H1 (cell line): ENCODE data around the gene MCM7. TPM values are rescaled to one million over a fixed set of nuclear protein-coding genes. Genes with fewer than 3 reads are reported as not detected.
A peak's percentile ranks its signal among the peaks of the same experiment; 100 is the strongest.

Experiments
- ASH2L ChIP-seq: fragments of 200-600, 300-600 bp; sonication (generic); IDR thresholded peaks from one replicate; pipeline ENCODE4 v1.7.1; 2017; ENCODE audit warnings: low read length
- BCL11A ChIP-seq, 2 experiments: IDR thresholded peaks; one replicate each; pipeline ENCODE4 v1.6.1; 2011; ENCODE audit warnings: low read depth in 2 of 2, low read length in 2 of 2, mild to moderate bottlenecking in 2 of 2
- CHD2 ChIP-seq: IDR thresholded peaks from 2 replicates; pipeline ENCODE4 v1.6.1; 2012; ENCODE audit warnings: low read length, improper control_type of control experiment
- EGR1 ChIP-seq: IDR thresholded peaks from 2 replicates; pipeline ENCODE4 v1.6.1; 2011; ENCODE audit warnings: low read depth, low read length, borderline replicate concordance
- GABPA ChIP-seq: IDR thresholded peaks from 2 replicates; pipeline ENCODE4 v1.6.1; 2011; ENCODE audit warnings: mild to moderate bottlenecking, low read length, moderate library complexity, borderline replicate concordance; ENCODE audit not compliant: insufficient read depth
- HDAC6 ChIP-seq: IDR thresholded peaks from one replicate; pipeline ENCODE4 v1.7.1; 2012; ENCODE audit warnings: low read depth, mild to moderate bottlenecking, inconsistent platforms, low read length, moderate library complexity
- JUND ChIP-seq: IDR thresholded peaks from 2 replicates; pipeline ENCODE4 v1.6.1; 2011; ENCODE audit warnings: mild to moderate bottlenecking, improper control_type of control experiment, low read length
- MAFK ChIP-seq: IDR thresholded peaks from 2 replicates; pipeline ENCODE4 v1.6.1; 2012; ENCODE audit warnings: low read depth, mild to moderate bottlenecking, improper control_type of control experiment, low read length
- POLR2A ChIP-seq, 2 experiments: IDR thresholded peaks; 1 replicate in 1 of 2; 2 replicates in 1 of 2; pipeline ENCODE4 v1.6.1; 2011; ENCODE audit warnings: low read depth in 2 of 2, low read length in 2 of 2, mild to moderate bottlenecking in 2 of 2; ENCODE audit errors: control extremely low read depth in 1 of 2
- RAD21 ChIP-seq, 2 experiments: IDR thresholded peaks in 1 of 2; conservative IDR thresholded peaks in 1 of 2; 2 replicates each; pipeline ENCODE4 v1.6.1; 2011; ENCODE audit warnings: low read depth in 2 of 2, low read length in 2 of 2, improper control_type of control experiment in 1 of 2, inconsistent platforms in 1 of 2, mild to moderate bottlenecking in 1 of 2, moderate library complexity in 1 of 2
- RBBP5 ChIP-seq: IDR thresholded peaks from 2 replicates; pipeline ENCODE4 v1.7.1; 2012; ENCODE audit warnings: low read depth, mild to moderate bottlenecking, inconsistent platforms, low read length, moderate library complexity, borderline replicate concordance
- RFX5 ChIP-seq: IDR thresholded peaks from 2 replicates; pipeline ENCODE4 v1.6.1; 2011; ENCODE audit warnings: low read depth, low read length, improper control_type of control experiment, borderline replicate concordance
- RNF2 ChIP-seq: fragments of 200-900, 300-1000 bp; sonication (generic); IDR thresholded peaks from 2 replicates; pipeline ENCODE4 v1.7.1; 2016; ENCODE audit warnings: borderline replicate concordance, low read depth, mild to moderate bottlenecking, antibody characterized with exemption, low read length; ENCODE audit not compliant: poor library complexity, severe bottlenecking; ENCODE audit errors: missing control alignments
- SIN3A ChIP-seq, 2 experiments: IDR thresholded peaks in 1 of 2; conservative IDR thresholded peaks in 1 of 2; 2 replicates each; pipeline ENCODE4 v1.6.1; 2011 to 2012; ENCODE audit warnings: low read length in 2 of 2, improper control_type of control experiment in 1 of 2, low read depth in 1 of 2, mild to moderate bottlenecking in 1 of 2
- SIRT6 ChIP-seq: IDR thresholded peaks from one replicate; pipeline ENCODE4 v1.7.1; 2012; ENCODE audit warnings: low read length, inconsistent platforms
- SP1 ChIP-seq: IDR thresholded peaks from 2 replicates; pipeline ENCODE4 v1.6.1; 2011; ENCODE audit warnings: low read depth, low read length
- SP2 ChIP-seq: IDR thresholded peaks from 2 replicates; pipeline ENCODE4 v1.6.1; 2012; ENCODE audit warnings: mild to moderate bottlenecking, low read length, inconsistent platforms
- SRF ChIP-seq: IDR thresholded peaks from 2 replicates; pipeline ENCODE4 v1.6.1; 2011; ENCODE audit warnings: mild to moderate bottlenecking, low read depth, low read length, moderate library complexity
- SUZ12 ChIP-seq: fragments of 200-600 bp; sonication (generic); IDR thresholded peaks from 2 replicates; pipeline ENCODE4 v1.6.1; 2012; ENCODE audit warnings: mild to moderate bottlenecking, inconsistent platforms, low read length, moderate library complexity, mixed read lengths
- TAF1 ChIP-seq: IDR thresholded peaks from 2 replicates; pipeline ENCODE4 v1.6.1; 2011; ENCODE audit warnings: mild to moderate bottlenecking, low read depth, low read length
- TBP ChIP-seq: IDR thresholded peaks from 2 replicates; pipeline ENCODE4 v1.6.1; 2011; ENCODE audit warnings: low read depth, low read length, improper control_type of control experiment
- USF2 ChIP-seq: IDR thresholded peaks from 2 replicates; pipeline ENCODE4 v1.6.1; 2011; ENCODE audit warnings: low read length, improper control_type of control experiment
- polyA plus RNA-seq, 7 experiments: library from polyadenylated mRNA; depleted of rRNA in 3 of 7; stranded (reverse) in 5 of 7; unstranded in 2 of 7; fragments of >200 nt in 5 of 7; fragments of 200-250 nt in 2 of 7; gene quantifications; 1 replicate in 5 of 7; 2 replicates in 1 of 7; 4 replicates in 1 of 7; pipeline versions ENCODE4 v1.2.1 to v1.2.3, GENCODE V29; 2011 to 2013; ENCODE audit warnings: missing spikeins in 2 of 7, mixed read lengths in 2 of 7
- total RNA-seq: library from RNA; stranded (reverse); fragmentation: NEBNext Ultra II Directional; extraction: Animal tissue kit (Norgen Biotek cat#: 25700); gene quantifications from 2 replicates; pipeline ENCODE4 v1.2.1, GENCODE V29; 2021

Gene MCM7
- total and polyA plus RNA-seq, 2 of the 8 experiments (the other 6 are each of a cell fraction or from before 2014, with no cell fraction given), result 313 to 344 TPM

GRCh38 chr7:100088621-100089457 lies 12.4 kb downstream of the MCM7 start, which contains the start of gene COPS6 (continued):
- TF ChIP-seq RNF2, result no peak
- TF ChIP-seq SP1, result no peak
- no peak for TF ChIP-seq CHD2
- no peak for TF ChIP-seq SRF
- TF ChIP-seq RAD21 (IDR thresholded peaks at IDR 0.05 in 1 of 2, conservative IDR thresholded peaks at IDR 0.05 in 1 of 2; ENCODE audit: low read depth in 2 of 2, low read length in 2 of 2), result no peak
- TF ChIP-seq GABPA, result no peak
- TF ChIP-seq SP2, result no peak
- peak in 1 of 2 experiments; percentile 34; a peak in 1 of 4 replicates for TF ChIP-seq SIN3A (conservative IDR thresholded peaks at IDR 0.05 in 1 of 2, IDR thresholded peaks at IDR 0.05 in 1 of 2; ENCODE audit: low read depth in 1 of 2, low read length in 2 of 2)
- no peak for TF ChIP-seq EGR1
- no peak for TF ChIP-seq HDAC6
- TF ChIP-seq BCL11A (IDR thresholded peaks at IDR 0.05; ENCODE audit: low read depth in 2 of 2, low read length in 2 of 2), result no peak
- TF ChIP-seq ASH2L, result peak; percentile 98
- TF ChIP-seq MAFK, result no peak
- no peak for TF ChIP-seq JUND
- TF ChIP-seq TBP, result peak; percentile 57; the same call in 1 of the 2 replicates
- TF ChIP-seq RBBP5, result peak; percentile 89; the same call in 1 of the 2 replicates
- TF ChIP-seq POLR2A (IDR thresholded peaks at IDR 0.05; ENCODE audit: control extremely low read depth in 1 of 2, low read depth in 2 of 2, low read length in 2 of 2), result peak; percentile 54 to 83
- TF ChIP-seq SUZ12, result no peak
- TF ChIP-seq TAF1, result peak; percentile 77
- TF ChIP-seq USF2, result no peak
- no peak for TF ChIP-seq RFX5
- TF ChIP-seq SIRT6, result no peak
